ENCODE measurements around the gene NR2C2AP. TPM values are rescaled to one million over a fixed set of nuclear protein-coding genes. Genes with fewer than 3 reads are reported as not detected.

The NR2C2AP gene
- total RNA-seq, 1 donor from 2014 or later, result 12.5 TPM

DNA sequence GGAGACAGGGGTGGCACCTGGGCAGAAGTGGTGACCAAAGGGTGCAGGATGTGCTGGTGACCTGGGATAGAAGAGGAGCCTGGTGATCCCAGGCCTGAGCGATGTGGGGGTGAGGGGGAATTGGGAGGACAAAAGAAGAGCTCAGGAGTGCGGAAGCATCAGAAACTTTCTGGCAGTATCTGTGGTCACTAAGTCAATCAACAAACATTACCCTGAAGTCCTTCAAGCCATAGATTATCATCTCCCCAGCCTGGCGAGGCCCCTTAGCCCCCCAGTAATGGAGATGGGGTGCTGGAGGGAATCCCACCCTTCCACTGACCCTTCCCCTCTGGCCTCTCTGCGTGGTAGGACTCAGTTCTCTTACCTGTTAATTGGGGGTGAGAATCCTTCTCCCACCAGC lies 43.7 kb downstream of the NR2C2AP start:
- intact Hi-C loops (cut with DNase I), result no loop called here
- no peak for DNase-seq (ENCODE audit: extremely low spot score in 2 of 2)
- TF ChIP-seq POLR2A (IDR thresholded peaks at IDR 0.05) (no peak), POLR2AphosphoS5 (IDR thresholded peaks at IDR 0.05; ENCODE audit: insufficient read depth in 1 of 2, low read depth in 1 of 2) (no peak)
- TF ChIP-seq, protein P1, sequence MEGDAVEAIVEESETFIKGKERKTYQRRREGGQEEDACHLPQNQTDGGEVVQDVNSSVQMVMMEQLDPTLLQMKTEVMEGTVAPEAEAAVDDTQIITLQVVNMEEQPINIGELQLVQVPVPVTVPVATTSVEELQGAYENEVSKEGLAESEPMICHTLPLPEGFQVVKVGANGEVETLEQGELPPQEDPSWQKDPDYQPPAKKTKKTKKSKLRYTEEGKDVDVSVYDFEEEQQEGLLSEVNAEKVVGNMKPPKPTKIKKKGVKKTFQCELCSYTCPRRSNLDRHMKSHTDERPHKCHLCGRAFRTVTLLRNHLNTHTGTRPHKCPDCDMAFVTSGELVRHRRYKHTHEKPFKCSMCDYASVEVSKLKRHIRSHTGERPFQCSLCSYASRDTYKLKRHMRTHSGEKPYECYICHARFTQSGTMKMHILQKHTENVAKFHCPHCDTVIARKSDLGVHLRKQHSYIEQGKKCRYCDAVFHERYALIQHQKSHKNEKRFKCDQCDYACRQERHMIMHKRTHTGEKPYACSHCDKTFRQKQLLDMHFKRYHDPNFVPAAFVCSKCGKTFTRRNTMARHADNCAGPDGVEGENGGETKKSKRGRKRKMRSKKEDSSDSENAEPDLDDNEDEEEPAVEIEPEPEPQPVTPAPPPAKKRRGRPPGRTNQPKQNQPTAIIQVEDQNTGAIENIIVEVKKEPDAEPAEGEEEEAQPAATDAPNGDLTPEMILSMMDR (IDR thresholded peaks at IDR 0.05), result no peak
- H3K27me3 ChIP-seq, result no peaks in the 10 kb centered on the region
- H3K27ac ChIP-seq, result no peak overlapping the region
- no peaks in the 10 kb centered on the region for H3K9me3 ChIP-seq
- H3K36me3 ChIP-seq, result peaks cover 0 to 5% of the 10 kb centered on the region in 2 donors
- no peak overlapping the region for H3K4me3 ChIP-seq
- no peaks in the 10 kb centered on the region for H3K4me1 ChIP-seq

DNA sequence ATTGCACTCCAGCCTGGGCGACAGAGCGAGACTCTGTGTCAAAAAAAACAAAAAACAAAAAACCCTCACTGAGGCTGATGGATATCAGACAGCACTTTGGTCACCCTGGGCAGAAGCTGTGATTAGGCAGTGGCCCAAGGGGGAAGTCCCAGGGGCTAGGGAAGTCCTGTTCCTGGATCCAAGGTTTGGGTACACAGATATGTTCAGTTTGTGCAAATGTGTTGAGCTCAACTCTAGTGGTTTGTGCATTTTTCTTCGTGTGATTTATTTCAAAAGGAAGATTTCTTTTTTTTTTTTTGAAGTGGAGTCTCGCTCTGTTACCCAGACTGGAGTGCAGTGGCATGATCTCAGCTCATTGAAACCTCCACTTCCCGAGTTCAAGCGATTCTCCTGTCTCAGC lies 45.4 kb downstream of the NR2C2AP start:
- intact Hi-C loops (cut with DNase I), result no loop called here

DNA sequence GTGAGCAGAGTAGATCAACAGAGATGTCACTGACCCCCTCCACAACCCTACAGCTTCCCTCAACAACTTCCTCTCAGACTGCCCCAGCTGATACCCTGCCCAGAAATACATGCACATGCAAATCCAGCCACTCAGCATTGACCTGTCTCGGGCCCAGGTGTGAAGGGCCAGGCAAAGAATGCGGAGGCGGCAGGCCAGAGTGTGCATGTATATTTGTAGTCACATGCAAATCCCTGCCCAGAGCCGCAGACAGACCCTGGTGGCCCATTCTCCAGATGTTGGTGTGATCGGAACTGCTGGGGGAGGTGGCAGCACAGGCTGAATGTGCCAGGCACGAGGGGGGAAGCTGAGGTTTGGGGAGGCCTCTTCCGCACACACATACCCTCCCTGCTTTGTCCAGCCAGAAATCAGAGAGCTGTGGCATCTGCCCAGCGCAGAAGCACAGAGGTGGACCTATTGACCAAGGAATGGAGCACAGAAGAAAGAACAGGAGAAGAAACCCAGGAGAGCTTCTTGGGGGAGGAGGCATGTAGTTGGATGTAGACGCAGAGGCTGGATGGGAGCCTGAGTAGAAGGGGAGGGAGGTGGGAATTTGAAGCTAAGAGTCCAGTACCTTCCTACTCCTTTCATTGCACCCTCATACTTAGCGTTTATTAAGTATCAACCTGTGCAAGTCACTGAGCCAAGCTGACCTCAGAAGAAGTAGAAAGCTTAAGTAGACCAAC lies 47.6 kb downstream of the NR2C2AP start:
- intact Hi-C loops (cut with DNase I), result no loop called here
- no peak for DNase-seq (ENCODE audit: extremely low spot score in 2 of 2)
- TF ChIP-seq POLR2AphosphoS5 (IDR thresholded peaks at IDR 0.05; ENCODE audit: insufficient read depth in 1 of 2, low read depth in 1 of 2), result no peak
- TF ChIP-seq, protein P1 (IDR thresholded peaks at IDR 0.05), result no peak
- no peak for TF ChIP-seq POLR2A (IDR thresholded peaks at IDR 0.05)

More for the DNA sequence above, 45.4 kb downstream of the NR2C2AP start:
- Histone ChIP-seq H3K4me3 (no peak overlapping the region), H3K36me3 (peaks cover 0 to 5% of the 10 kb centered on the region in 2 donors), H3K27me3 (no peaks in the 10 kb centered on the region), H3K9me3 (no peaks in the 10 kb centered on the region), H3K27ac (no peak overlapping the region), H3K4me1 (no peaks in the 10 kb centered on the region)
- no peak for DNase-seq (ENCODE audit: extremely low spot score in 2 of 2)
- TF ChIP-seq, protein P1 (IDR thresholded peaks at IDR 0.05), result no peak
- TF ChIP-seq POLR2A (IDR thresholded peaks at IDR 0.05) (no peak), POLR2AphosphoS5 (IDR thresholded peaks at IDR 0.05; ENCODE audit: insufficient read depth in 1 of 2, low read depth in 1 of 2) (no peak)

DNA sequence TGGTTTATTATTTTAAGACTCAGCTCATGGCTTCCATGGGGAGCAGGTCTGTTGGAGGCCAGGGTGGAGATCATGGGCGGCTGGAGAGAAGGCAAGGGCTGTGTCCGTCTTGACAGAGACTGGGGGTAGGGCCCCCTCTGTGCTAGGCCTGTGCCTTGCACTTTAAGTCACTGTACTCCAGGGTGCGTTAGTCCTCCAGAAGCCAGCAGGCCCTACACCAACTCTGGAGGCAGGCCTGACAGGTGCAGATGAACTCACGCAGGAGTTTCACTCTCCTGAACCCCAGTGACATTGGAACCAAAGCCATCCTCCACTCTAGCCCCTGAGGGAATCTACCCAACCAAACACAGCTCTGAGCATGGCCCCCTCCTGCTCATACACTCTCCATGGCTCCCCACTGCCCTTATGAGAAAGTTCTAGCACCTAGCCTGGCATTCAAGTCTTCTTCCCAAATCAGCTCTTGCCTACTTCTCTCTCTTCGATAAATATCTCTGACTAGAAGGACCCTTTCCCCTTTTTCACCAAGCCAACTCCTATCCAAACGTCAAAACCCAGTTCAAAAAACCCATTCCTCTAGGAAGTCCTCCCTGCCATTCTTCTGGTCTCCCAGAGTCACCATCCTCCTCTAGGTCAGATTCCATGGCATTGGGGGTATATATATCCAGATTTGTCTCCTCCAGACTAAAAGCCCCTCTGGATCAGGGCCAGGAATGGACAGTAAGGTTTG lies 48.3 kb downstream of the NR2C2AP start:
- H3K9me3 ChIP-seq, result no peaks in the 10 kb centered on the region
- no peaks in the 10 kb centered on the region for H3K4me1 ChIP-seq
- TF ChIP-seq POLR2AphosphoS5 (IDR thresholded peaks at IDR 0.05; ENCODE audit: insufficient read depth in 1 of 2, low read depth in 1 of 2) (no peak), POLR2A (IDR thresholded peaks at IDR 0.05) (no peak)
- TF ChIP-seq, protein P1 (IDR thresholded peaks at IDR 0.05), result no peak
- H3K36me3 ChIP-seq, result peaks cover 0 to 5% of the 10 kb centered on the region in 2 donors
- DNase-seq (ENCODE audit: extremely low spot score in 2 of 2), result no peak
- intact Hi-C loops (cut with DNase I), result no loop called here
- H3K27me3 ChIP-seq, result no peaks in the 10 kb centered on the region
- H3K27ac ChIP-seq, result no peak overlapping the region
- H3K4me3 ChIP-seq, result no peak overlapping the region

More for the DNA sequence above, 47.6 kb downstream of the NR2C2AP start:
- Histone ChIP-seq H3K9me3 (no peaks in the 10 kb centered on the region), H3K36me3 (peaks cover 0 to 5% of the 10 kb centered on the region in 2 donors), H3K4me3 (no peak overlapping the region), H3K27me3 (no peaks in the 10 kb centered on the region), H3K27ac (no peak overlapping the region), H3K4me1 (no peaks in the 10 kb centered on the region)

All from vagina (tissue), 2 donors.